Epithelial cell of esophagus (primary cell): ENCODE data around the gene WASF3.

Source experiments
- DNase-seq: peaks from one replicate; pipeline ENCODE4 v3.0.0; 2010; ENCODE audit warnings: low read depth
- H3K4me3 ChIP-seq: 2 replicates; pipeline ENCODE4 v1.5.1; 2011; ENCODE audit warnings: mild to moderate bottlenecking, low read length, control low read depth
- CTCF ChIP-seq: IDR thresholded peaks from 2 replicates; pipeline ENCODE4 v1.5.1; 2011; ENCODE audit warnings: low read depth, mild to moderate bottlenecking, low read length, control low read depth, inconsistent platforms; ENCODE audit not compliant: insufficient read depth; ENCODE audit errors: missing control alignments

Gene WASF3

GRCh38 chr13:26531742-26532141 lies 25.7 kb upstream of the WASF3 start:
- H3K4me3 ChIP-seq = no peak overlapping the region
- no peak for DNase-seq
- no peak for TF ChIP-seq CTCF

GRCh38 chr13:26534036-26534726 lies 23.3 kb upstream of the WASF3 start:
- no peak for TF ChIP-seq CTCF
- no peak for DNase-seq
- H3K4me3 ChIP-seq = no peak overlapping the region

GRCh38 chr13:26538363-26539317 lies 18.8 kb upstream of the WASF3 start:
- TF ChIP-seq CTCF = no peak
- no peak overlapping the region for H3K4me3 ChIP-seq
- peak; percentile 18 for DNase-seq

GRCh38 chr13:26539738-26540292 lies 17.7 kb upstream of the WASF3 start:
- no peak for TF ChIP-seq CTCF
- H3K4me3 ChIP-seq = no peak overlapping the region
- DNase-seq = no peak

- no peak for DNase-seq
- no peak for TF ChIP-seq CTCF
- no peak overlapping the region for H3K4me3 ChIP-seq
Measured at GRCh38 chr13:26540334-26540733, 17.1 kb upstream of the WASF3 start.

GRCh38 chr13:26541041-26541440 lies 16.4 kb upstream of the WASF3 start:
- no peak overlapping the region for H3K4me3 ChIP-seq
- TF ChIP-seq CTCF = no peak
- DNase-seq = no peak
